Measurements from ENCODE around the gene RANBP6.
A peak's percentile ranks its signal among the peaks of the same experiment; 100 is the strongest.
"Not testable (repeated sequence)": the region's sequence is repeated elsewhere in the genome, so short reads cannot be mapped to it uniquely, and the experiment has no call there.

Gene RANBP6

GRCh38 chr9:6015278-6016157 is at the start of gene RANBP6:
RANBP6 (minus strand) TSS chr9:6015624; CDS start chr9:6015607, 17 bp downstream.
- DNase-seq, result peak; percentile 28

GRCh38 chr9:6063146-6063545 is 47.7 kb upstream of the RANBP6 start:
- not testable (repeated sequence) for DNase-seq

- DNase-seq, result no peak
Observed at GRCh38 chr9:6055666-6056065, 40.2 kb upstream of the RANBP6 start.

- DNase-seq, result no peak
Observed at GRCh38 chr9:6055216-6055615, 39.8 kb upstream of the RANBP6 start.

GRCh38 chr9:6054280-6055099 is 39.1 kb upstream of the RANBP6 start:
- no peak for DNase-seq

- no peak for DNase-seq
Observed at GRCh38 chr9:6052293-6052919, 37.0 kb upstream of the RANBP6 start.

- DNase-seq, result no peak
Observed at GRCh38 chr9:6051511-6051950, 36.1 kb upstream of the RANBP6 start.

- DNase-seq, result no peak
Observed at GRCh38 chr9:6049798-6050197, 34.4 kb upstream of the RANBP6 start.

- DNase-seq, result no peak
Observed at GRCh38 chr9:6048039-6048438, 32.6 kb upstream of the RANBP6 start.

GRCh38 chr9:6047020-6047419 is 31.6 kb upstream of the RANBP6 start:
- DNase-seq, result no peak

- no peak for DNase-seq
Observed at GRCh38 chr9:6045364-6045763, 29.9 kb upstream of the RANBP6 start.

- no peak for DNase-seq
Observed at GRCh38 chr9:6040077-6040476, 24.7 kb upstream of the RANBP6 start.

GRCh38 chr9:6036391-6036790 is 21.0 kb upstream of the RANBP6 start:
- no peak for DNase-seq

GRCh38 chr9:6034954-6035353 is 19.5 kb upstream of the RANBP6 start:
- DNase-seq, result no peak

- DNase-seq, result no peak
Observed at GRCh38 chr9:6029604-6030274, 14.3 kb upstream of the RANBP6 start.

- DNase-seq, result no peak
Observed at GRCh38 chr9:6024035-6024554, 8.7 kb upstream of the RANBP6 start.

- not testable (repeated sequence) for DNase-seq
Observed at GRCh38 chr9:6016975-6017374, 1.6 kb upstream of the RANBP6 start.

GRCh38 chr9:6014670-6015270 is 654 bp downstream of the RANBP6 start:
- no peak for DNase-seq

GRCh38 chr9:6008169-6008979 is 7.0 kb downstream of the RANBP6 start:
- DNase-seq, result peak; percentile 69

- DNase-seq, result no peak
Observed at GRCh38 chr9:6007770-6008168, 7.7 kb downstream of the RANBP6 start.
